HG03439 (cell line): Measurements from ENCODE around the gene DICER1.
"Not testable (repeated sequence)": the region's sequence is repeated elsewhere in the genome, so short reads cannot be mapped to it uniquely, and the experiment has no call there.

Experiments used
- ATAC-seq: cut with Tn5 transposase; IDR thresholded peaks from one replicate; pipeline ENCODE4 v1.9.1; 2021; ENCODE audit warnings: mild to moderate bottlenecking, moderate library complexity; ENCODE audit not compliant: unreplicated experiment

The DICER1 gene, protein sequence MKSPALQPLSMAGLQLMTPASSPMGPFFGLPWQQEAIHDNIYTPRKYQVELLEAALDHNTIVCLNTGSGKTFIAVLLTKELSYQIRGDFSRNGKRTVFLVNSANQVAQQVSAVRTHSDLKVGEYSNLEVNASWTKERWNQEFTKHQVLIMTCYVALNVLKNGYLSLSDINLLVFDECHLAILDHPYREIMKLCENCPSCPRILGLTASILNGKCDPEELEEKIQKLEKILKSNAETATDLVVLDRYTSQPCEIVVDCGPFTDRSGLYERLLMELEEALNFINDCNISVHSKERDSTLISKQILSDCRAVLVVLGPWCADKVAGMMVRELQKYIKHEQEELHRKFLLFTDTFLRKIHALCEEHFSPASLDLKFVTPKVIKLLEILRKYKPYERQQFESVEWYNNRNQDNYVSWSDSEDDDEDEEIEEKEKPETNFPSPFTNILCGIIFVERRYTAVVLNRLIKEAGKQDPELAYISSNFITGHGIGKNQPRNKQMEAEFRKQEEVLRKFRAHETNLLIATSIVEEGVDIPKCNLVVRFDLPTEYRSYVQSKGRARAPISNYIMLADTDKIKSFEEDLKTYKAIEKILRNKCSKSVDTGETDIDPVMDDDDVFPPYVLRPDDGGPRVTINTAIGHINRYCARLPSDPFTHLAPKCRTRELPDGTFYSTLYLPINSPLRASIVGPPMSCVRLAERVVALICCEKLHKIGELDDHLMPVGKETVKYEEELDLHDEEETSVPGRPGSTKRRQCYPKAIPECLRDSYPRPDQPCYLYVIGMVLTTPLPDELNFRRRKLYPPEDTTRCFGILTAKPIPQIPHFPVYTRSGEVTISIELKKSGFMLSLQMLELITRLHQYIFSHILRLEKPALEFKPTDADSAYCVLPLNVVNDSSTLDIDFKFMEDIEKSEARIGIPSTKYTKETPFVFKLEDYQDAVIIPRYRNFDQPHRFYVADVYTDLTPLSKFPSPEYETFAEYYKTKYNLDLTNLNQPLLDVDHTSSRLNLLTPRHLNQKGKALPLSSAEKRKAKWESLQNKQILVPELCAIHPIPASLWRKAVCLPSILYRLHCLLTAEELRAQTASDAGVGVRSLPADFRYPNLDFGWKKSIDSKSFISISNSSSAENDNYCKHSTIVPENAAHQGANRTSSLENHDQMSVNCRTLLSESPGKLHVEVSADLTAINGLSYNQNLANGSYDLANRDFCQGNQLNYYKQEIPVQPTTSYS (N-terminal part only)

DNA sequence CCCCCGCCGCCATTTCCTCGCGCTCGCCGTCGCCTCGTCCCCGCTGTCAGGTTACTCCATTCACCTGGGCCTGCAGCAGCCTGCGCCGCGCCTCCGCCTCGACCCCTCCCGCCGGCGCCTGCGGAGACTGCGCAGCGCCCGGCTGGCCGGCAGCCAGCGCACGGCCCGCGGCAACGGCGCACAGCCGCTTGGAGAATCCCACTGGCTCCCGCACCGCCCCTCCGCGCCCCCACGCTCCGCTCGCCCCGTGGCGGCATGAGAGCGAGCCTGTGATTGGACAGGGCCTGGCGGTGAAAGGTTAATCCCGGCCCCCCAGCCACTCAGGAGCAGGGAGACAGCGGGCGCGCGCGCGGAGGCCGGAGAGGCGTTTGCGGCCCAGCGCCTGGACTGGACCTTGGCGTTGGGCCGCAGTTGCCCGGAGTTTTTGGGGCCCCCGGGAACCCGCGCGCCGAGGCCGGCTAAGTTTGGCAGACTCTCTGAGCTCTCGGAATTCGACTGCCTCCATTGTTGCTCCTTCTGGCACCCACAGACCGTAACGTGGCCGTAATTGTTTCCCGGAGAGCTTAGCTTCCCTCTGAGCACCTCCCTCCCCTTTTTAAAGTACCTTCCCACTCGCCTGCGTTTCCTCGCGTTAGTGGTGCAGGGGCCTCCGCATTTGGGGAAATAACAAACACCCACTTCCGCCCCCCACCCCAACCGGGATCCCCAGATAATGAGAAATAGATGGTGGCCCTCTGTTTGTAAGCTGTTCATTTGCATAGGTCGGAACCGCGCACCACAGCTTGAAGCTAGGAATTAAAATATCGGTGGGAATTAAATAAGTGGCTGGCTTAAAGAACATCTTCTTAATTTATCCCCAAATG lies at the start of gene DICER1:
Gene DICER1, minus strand, starts transcription at position 203 of the 863 bp plus-strand sequence. CDS start 24,071 bp downstream, outside the sequence.
- ATAC-seq, result peak; percentile 85

DNA sequence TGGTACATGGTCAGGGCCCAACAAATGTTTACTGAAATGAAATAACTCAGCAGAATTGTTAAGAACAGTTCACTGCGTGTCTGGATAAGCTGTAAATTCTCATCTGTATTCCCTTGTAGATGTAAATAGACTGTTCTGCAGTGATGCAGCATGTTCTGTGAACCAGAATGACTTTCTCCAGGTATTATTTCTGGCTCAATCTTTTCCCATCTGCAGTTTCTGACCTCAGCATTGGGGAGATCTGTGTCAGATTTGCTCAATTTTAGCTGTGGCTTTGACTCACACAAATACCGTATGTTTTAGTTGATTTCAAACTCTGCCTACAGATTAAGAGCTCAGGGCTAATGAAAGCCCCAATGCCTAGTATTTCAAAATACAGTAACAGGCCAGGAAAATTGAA lies 49.2 kb upstream of the DICER1 start:
- no peak for ATAC-seq

DNA sequence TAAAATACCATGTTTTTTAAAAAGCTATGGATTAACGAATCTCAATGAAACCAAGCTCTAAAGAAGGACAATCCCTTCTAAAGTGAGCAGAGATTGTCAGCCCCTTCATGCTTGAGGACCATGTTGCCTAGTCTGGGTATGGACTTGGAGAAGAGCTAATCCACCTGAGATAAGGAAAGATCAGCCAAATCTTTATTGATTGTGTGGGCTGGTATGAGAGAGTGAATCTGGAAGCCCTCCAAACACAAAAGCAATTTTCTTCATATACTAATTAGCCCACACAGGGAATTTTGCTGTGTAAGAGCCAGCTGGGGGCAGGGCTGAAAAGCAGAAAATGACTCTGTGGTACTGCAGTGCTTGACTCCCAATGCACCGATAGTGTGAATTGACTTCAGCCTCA lies 47.4 kb upstream of the DICER1 start:
- no peak for ATAC-seq

DNA sequence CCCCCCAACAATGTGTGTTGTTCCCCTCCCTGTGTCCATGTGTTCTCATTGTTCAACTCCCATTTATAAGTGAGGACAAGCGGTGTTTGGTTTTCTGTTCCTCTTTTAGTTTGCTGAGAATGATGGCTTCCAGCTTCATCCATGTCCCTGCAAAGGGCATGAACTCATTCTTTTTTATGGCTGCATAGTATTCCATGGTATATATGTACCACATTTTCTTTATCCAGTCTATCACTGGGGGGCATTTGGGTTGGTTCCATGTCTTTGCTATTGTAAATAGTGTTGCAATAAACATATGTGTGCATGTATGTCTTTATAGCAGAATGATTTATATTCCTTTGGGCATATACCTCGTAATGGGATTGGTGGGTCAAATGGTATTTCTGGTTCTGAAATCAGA lies 44.4 kb upstream of the DICER1 start:
- not testable (repeated sequence) for ATAC-seq

DNA sequence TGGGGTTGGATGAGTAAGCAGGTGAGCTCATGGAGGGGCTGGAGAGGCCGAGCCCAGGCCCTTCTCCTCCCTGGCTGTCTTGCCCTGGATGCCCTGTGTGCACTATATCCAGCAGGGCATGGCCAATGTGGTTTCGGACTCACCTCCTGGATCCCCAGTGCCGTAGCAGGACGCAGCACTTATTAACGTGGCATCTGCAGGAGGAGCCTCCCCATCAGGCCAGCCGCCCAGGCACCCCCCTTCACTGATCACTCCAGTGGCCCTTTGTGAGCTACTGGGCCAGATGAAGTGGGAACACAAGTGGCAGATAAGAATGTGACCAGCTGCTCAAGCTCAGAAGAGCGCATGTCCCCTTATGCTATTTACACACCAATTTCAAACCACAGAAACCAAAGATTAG lies 43.1 kb upstream of the DICER1 start:
- ATAC-seq, result no peak

DNA sequence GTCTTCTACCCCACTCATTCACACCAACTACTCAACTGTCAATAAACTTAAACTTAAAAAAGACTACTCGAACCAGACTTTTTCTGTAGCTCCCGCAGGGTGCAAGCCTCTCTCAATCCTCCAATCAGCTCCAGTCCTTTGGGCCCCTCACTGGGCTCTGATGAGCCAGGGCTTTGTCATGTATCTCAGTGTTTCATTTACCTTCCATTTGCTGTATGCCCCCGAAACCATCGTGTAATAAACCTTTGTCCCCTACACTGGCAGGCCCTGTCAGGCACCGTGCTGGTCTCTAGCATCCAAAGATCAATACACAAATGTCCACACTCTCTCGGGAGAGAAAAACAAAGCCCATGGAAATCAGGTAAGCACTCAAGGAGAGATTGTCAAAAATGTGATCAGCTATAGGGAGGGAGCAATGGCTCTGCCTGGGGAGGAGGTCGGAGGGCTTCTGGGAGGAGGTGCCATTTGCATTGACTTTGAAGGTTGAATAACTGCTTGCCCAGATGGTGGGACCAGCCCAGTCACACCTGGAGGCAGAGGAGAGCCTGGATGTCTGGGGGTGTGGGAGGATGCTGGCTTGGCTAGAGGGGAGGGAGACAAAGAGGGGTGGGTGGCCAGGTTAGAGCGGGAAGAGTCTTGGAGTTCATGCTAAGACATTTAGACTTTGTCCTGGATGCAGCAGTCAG lies 42.1 kb upstream of the DICER1 start:
- no peak for ATAC-seq

DNA sequence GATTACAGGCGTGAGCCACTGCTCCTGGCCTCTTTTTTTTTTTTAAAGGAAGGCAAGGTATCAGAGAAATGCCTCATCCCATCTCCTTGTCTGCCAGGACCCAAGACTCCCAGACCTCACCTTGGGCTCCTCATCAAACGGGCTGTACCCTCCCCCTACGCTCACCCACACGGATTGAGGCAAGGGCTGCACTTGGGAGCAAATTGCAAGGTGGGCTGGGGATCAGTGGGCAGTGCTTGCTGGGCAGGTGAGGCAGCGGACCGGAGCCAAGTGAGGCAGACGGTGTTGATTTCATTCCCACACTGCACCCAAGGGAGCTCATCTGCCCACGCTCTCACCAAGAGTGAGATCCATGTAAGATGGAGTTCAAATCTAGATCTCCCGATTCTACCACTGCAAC lies 41.0 kb upstream of the DICER1 start:
- ATAC-seq, result no peak

DNA sequence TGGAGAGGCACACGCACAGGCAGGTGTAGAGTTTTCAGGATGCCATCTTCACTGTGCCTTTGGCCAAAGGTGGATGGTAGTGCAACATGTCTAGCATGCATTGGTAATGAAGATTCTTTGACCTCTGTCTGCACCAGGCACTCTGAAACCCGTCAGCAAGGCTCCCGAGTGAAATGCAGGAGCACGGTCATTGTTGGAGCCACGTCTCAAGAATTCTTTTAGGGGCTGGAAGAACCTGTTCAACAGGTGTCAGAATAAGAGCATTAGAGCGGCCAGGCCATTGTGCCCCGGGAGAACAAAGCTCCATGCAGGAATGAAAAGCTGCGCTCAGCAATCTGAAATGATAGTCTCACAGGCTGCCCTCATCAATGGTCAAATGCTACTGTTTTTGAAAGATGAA lies 40.2 kb upstream of the DICER1 start:
- ATAC-seq, result no peak

DNA sequence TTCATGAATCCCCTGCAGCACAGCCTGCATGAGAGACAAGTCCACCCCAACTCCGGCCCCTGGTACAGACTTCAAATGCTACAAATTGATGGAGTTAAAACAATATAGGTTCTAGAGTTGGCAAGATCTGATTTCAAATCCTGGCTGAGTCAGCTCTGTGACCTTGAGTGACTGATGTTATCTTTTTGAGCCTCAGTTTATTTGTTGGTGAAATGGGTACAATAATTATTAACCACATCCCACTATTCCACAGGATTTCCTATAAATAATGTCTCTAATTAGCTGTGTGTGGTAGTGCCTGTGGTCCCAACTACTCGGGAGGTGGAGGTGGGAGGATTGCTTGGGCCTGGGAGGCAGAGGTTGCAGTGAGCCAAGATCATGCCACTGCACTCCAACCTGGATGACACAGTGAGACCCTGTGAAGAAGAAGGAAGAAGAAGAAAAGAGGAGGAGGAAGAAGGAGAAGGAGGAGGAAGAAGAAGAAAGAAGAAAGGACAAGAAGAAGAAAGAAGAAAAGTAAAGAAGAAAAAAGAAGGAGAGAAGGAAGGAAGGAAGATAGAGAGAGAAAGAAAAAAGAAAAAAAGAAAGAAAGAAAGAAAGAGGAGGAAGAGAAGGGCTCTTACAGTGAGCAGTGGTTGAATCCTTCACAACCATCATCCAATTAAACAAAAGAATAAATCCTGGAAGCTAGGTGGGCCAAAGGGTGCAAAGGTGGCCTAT lies 39.7 kb upstream of the DICER1 start:
- no peak for ATAC-seq

DNA sequence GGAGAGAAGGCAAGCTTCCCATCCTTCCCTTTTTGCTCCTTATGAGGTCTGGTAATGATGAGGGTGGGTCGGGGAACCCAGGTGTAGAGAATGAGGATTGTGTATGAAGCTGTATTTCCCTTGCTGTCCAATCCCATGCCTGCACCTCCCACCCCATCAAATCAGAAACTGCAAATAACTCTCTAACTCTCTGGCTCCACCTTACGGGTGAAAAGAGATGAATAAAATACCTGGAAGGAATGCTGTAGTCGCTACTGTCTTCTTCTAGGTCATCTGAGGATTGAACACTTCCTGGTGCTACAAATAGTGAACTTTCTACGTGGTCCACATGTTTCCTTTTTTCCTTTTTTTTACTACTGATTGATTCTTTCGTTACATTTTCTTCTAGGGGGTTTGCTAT lies 38.9 kb upstream of the DICER1 start:
- no peak for ATAC-seq

DNA sequence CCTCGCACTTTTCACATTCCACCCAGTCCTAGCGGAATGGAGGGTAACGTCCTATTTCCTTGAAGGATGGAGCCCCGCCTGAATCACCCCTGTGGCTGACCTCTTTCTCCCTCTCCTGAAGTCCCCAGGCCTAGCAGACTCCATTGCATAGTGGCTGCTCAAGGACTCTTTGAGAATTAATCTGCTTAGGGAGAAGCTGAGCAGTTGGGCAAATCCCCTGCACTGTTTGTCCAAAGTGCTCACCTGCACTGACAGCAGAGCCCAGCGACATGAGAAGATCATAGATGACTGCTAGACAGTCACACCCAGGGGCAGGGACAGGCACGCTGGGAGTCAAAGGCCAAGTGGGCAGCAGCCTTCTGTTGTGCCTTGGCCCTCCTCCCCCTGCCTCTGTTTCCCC lies 37.7 kb upstream of the DICER1 start:
- ATAC-seq, result no peak

DNA sequence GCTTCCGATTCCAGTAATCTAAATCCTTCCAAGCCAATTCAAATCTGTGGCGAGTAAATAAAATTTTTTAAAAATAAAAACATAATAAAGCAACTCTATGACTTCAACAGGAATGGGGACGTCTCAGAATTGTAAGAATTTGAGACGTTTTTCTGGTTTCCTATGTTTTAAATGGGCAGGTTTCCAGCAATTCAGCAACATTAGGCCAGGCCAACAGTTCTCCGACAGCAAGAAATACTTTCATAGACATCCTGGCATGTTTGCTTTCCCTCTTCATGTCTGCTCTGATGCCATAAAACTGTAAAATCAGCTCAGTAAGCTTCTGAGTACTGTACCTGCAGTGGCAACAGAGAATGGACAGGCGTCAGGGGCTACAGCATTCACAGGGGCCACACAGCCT lies 35.8 kb upstream of the DICER1 start:
- no peak for ATAC-seq

DNA sequence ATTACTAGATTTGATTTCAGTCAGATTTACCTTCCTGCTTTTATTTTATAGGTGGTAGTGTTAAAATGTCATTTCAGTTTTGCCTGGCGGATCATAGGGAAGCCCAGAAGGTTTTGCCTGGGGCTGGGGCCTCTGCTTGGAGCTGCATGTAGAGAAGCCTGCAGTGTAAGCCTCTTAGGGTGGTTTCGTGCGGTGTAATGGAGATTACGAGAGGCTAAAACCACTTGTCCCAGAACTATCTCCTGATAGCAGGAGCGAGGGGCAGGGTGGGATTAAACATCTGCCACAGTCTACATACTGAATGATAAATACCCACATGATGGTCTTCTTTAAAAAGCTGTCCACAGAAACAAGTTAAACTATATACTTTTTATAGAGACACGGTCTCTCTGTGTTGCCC lies 35.0 kb upstream of the DICER1 start:
- no peak for ATAC-seq

DNA sequence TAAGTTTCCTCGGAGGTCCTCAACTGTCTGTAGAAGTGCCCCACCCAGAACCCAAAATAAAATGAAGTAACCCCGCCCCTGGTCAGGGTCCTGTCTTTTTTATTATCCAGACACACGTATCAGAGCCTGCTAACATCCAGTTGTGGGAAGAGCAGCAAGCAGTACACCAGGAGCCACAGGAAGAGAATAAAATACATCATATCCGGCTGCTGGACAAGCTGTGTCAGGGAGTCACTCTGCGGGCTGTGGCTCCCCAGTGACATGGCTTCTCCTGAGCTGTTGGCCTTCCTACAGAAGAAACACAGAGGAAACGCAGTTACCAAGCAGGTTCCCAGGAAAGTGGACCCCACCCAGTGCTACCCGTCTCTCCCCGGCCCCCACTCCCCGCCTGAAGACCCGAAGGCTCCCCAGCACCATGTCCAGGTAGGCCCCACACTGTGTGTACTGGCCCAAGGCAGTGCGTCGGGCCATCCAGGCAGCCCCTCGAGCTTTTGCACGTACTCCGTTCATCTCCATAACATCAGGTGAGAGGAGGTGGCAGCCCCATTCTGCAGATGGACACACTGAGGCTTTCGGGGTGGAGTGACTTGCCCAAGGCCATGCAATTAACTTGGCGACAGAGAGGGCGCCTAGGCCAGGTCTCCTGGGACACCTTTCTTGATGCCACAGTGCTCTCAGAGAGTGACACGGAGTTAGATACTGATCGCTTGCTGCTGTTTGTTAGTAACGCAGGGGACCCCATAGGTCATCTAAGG lies 34.3 kb upstream of the DICER1 start:
- no peak for ATAC-seq

DNA sequence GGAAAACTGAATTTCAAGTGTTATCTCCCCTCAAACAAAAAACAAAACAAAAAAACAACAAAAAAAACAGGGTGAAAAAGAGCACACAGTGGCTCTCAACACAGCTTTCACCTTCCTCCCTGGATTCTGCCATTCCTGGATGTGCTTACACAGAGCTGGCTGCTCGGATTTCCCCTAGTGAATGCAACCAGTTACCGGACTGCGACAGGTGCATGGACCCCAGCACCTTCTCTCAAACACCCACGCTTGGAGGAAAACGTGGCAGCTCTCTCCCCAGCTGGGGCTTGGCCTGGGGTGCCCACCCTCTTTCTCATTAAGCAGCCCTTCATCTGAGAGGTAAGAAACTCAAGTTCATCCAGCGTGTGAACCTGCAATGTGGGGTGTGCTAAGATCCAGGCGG lies 33.5 kb upstream of the DICER1 start:
- ATAC-seq, result no peak

DNA sequence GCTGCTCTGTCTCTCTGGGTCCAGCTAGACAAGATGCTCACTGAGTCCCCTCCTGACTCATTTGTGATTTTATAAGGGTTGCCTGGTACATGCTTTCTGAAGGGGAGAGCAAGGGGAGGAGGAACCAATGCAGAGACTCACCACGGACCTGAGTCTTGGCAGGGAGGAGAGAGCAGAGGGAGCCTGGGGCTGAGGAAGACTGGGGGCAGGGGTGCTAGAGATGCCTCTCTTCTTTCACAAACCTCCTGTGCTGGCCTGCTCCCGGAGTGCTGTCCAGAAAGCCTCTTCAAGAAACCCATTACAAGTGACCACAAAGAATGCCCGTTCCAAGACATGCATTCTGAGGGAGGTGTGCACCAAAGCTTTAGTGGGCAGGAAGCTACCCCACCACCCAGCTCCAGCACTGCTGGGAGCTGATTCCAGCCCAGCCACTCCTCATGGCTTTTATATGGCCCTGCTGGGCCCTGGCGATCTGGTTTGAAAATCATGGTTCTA lies 33.1 kb upstream of the DICER1 start:
- ATAC-seq, result no peak

DNA sequence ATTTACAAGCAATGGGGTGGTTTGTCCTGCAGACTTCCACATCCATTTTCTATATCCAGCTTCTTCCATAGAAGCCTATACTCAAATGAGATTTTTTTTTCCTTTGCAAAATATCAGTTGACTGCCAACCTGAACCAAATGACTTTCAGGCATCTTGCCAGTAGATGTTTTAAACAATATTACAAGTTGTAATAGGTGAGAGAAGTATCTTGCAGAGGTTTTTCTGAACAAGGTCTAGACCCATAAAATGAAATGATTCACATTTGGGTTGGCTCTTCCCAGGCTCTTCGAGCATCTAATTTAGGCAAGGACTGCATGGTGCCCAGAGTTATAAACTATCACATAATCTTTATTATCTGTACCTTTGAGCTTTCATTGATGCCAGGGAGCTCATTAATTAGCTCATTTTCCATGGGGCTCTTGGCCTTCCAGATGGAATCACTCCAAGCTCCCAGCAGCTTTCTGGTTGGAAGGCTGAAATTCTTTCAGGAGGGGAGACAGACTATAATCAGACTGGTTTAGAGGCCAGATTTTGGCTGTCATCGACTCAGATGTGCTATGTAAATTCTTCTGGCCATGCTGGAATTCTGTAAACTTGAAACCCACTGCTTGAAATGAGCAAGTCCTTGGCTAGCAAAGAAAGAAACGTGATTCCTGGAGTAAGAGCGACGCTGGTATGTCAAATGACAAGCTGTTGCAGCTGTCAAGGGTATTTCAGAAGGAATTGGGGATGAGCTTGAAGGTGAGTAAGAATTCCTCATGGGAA lies 32.2 kb upstream of the DICER1 start:
- ATAC-seq, result no peak

DNA sequence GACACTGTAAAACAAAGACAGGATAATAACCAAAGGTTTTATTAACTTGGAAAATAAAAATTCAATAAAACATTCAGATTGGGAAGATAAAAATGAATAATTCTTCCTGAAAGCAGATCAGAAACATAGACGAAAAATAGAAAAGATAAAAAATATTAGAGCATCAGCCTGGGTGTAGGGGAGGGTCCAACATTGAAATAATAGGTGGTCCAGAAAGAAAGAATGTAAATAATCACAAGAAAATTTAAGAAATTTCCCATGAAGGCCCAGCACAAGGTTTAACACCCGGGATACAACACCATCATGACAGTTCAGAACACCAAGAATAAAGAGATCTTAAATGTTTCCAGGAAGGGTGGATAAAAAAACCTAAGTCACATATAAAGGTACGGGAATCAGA lies 31.1 kb upstream of the DICER1 start:
- no peak for ATAC-seq
